C4-2B (cell line): ENCODE data around the gene RASGRP1.

Experiments
- CTCF ChIP-seq: fragments of 450-650 bp; conservative IDR thresholded peaks from 2 replicates; pipeline ENCODE4 v1.5.1; 2017; ENCODE audit warnings: mild to moderate bottlenecking
- ZFX ChIP-seq: fragments of 450-650 bp; IDR thresholded peaks from 2 replicates; pipeline ENCODE4 v1.6.1; 2017

- TF ChIP-seq CTCF: no peak
- TF ChIP-seq ZFX: no peak
Measured at GRCh38 chr15:38576837-38577236, 12.2 kb upstream of the RASGRP1 start.
